ENCODE measurements around the gene GNG2. TPM values are rescaled to one million over a fixed set of nuclear protein-coding genes. Genes with fewer than 3 reads are reported as not detected.

The GNG2 gene
- total RNA-seq, 2 donors from 2014 or later = 14.5 to 29.5 TPM

DNA sequence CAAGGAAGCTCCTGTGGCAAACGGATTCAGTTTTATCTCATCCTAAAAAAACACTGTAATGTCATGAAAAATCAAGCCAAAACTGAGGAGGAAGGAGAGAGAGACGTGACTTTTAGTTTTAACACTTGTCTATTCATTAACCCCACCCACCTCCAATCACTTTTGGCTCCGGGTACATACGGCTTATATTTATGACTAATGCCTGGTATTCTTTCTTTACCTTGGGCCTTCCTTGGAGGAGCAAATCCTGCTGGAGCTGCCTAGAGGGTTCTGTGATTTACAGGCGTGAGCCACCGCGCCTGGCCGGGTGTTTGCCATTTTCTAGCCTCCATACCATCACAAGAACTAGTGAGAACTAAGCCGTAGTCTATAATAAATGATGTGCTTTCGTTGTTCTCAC lies 68.2 kb downstream of the GNG2 start:
- intact Hi-C loops (cut with DNase I) = no loop called here

DNA sequence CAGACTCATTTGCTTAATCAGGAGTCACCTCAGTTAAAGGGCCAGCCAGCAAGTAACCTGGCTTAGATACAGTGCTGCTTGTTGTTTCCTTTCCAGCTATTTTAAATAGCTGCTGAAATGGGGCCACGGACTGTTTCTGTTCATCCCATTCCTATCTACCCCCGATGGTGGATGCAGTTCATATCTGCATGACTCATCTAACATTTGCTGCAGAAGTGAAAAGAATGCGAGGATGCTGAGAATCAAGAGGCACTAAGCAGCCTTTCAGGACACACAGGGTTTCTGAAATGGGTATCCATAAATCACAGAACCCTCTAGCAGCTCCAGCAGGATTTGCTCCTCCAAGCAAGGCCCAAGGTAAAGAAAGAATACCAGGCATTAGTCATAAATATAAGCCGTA lies 68.8 kb downstream of the GNG2 start:
- intact Hi-C loops (cut with DNase I) = no loop called here
- no peak for DNase-seq (ENCODE audit: low spot score)

More for the DNA sequence above, 68.2 kb downstream of the GNG2 start:
- DNase-seq (ENCODE audit: low spot score) = no peak

- intact Hi-C loops (cut with DNase I) = no loop called here
- no peak for DNase-seq (ENCODE audit: low spot score)
Observed at GRCh38 chr14:51929910-51930682, 69.7 kb downstream of the GNG2 start.

DNA sequence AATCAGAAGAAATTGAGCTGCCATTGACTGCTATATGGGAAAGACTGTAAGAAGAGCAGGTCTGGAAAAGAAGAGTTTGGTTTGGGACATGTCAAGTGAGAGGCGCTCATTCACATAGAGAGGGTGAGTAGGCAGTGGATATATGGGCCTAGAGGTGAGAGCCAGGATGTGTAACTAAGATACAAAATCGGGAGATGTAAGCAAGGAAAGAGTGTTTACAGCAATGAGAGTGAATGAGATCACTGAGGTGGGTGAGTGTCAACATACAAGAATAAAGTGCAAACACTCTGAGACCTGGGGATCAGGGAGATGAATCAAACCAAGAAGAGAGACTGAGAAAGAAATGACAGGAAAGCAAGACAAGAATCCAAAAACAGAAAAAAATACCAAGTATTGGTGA lies 70.9 kb downstream of the GNG2 start:
- intact Hi-C loops (cut with DNase I) = no loop called here
- DNase-seq (ENCODE audit: low spot score) = no peak

- intact Hi-C loops (cut with DNase I) = no loop called here
- no peak for DNase-seq (ENCODE audit: low spot score)
Observed at GRCh38 chr14:51933191-51933590, 72.8 kb downstream of the GNG2 start.

DNA sequence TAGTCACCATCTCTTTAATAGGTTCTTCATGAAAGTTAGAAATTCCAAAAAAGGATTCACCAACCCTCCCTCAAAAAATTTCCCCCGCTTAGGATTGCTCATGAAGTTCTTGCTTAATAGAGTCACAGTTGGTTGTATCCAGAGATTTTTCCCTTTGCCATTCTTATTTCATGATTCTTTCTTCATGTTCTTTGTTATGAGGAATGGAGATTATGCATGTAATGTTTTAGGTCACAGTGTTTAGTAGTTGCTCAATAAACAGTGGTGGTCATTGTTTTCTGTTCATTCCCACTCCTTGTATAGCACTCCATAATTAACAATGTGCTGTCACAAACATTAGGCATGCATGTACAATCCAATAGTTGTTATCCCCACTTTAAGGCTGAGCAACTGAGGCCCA lies 77.7 kb downstream of the GNG2 start:
- intact Hi-C loops (cut with DNase I) = no loop called here
- DNase-seq (ENCODE audit: low spot score) = no peak

DNA sequence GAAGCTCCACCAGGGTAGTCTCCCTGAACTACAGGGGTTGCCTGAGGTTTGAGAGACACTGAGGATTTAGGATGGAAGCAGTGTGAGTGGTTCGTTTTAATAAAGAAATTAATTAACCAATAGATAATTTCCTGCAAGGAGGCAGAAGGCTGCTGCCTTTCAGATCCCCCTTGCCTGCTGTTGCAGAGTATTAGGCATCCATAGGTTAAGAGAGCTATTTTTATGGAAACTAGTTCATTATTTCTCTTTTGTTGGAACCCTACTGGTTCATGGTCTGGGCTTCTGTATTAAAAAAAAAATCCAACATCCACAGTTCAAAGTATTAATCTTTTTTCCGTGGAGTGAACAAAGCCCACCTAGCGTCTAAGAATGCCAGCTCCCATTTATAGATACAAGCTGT lies 78.4 kb downstream of the GNG2 start:
- intact Hi-C loops (cut with DNase I) = no loop called here
- no peak for DNase-seq (ENCODE audit: low spot score)

GRCh38 chr14:51939226-51939625 lies 78.8 kb downstream of the GNG2 start:
- intact Hi-C loops (cut with DNase I) = no loop called here
- DNase-seq (ENCODE audit: low spot score) = no peak

DNA sequence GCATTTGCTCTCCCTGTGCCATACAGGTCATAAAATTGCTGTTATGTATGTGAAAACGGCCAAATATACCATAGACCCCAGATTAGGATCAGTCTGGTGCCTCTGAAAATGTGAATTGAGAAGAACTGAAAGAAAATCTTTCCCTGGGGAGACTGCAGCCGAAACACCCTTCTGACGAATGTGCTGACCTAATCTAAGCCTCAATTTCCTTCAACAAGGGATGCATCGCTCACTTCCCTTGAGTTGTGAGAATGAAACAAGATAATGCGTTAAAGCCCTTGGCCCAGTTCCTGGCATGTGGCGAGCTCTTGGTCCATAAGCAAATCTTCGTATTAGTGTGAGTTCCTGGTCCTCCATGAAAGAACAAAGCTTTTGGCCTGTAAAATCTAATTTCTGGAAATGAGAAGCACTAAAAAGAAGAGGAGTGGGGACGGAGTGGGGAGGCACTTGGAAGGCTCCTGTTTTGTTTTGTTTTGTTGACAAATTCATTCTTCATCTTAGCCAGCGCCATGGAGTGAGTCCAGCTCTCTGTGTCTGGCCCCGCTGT lies 79.4 kb downstream of the GNG2 start:
- DNase-seq (ENCODE audit: low spot score) = no peak
- intact Hi-C loops (cut with DNase I) = loop anchor here in 1 of 2 donors (10.0 kb wide), 1 partner anchor 1275 kb away; no protein-coding TSS in a partner anchor

DNA sequence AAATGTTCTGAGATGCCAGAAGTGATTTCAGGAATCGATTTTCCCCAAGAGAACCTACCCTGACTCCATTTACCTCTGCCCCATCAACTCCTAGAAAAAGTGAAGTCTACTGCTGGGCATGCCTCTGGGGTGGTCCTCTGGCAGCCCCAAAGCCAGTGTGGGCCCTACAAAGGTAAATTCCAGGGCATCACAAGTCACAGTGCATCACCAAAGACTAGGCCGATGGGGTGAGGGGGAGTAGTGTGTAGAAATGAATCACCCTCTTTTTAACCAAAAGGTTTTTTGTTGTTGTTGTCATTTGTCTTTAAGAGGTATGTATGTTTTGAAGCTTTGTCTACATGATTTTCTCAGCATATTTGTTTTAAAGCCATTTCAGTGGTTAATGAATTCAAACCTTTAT lies 82.6 kb downstream of the GNG2 start:
- DNase-seq (ENCODE audit: low spot score) = no peak
- intact Hi-C loops (cut with DNase I) = loop anchor here in 1 of 2 donors (10.0 kb wide), 1 partner anchor 1272 kb away; no protein-coding TSS in a partner anchor

GRCh38 chr14:51950007-51950406 lies 89.6 kb downstream of the GNG2 start:
- DNase-seq (ENCODE audit: low spot score) = no peak
- intact Hi-C loops (cut with DNase I) = no loop called here

- DNase-seq (ENCODE audit: low spot score) = no peak
- intact Hi-C loops (cut with DNase I) = no loop called here
Observed at GRCh38 chr14:51951656-51952055, 91.2 kb downstream of the GNG2 start.

DNA sequence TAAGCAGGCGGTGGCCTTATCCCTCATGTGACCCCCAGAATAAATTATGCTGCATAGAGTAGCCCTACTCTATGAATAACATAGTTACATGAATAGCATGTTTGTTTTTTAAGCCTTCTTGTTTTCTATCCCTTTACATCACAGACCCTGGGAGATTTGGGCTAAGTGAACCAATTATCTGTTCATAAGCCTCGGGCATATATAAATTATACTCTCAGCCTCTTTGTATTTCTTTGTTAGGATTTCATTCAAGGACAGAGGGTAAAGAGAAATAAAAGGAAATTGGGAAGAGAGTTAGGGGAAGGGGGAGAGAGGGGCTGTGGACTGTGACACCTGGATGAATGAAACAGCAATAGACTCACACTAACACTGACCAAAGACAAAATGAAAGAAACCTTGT lies 93.6 kb downstream of the GNG2 start:
- intact Hi-C loops (cut with DNase I) = no loop called here

DNA sequence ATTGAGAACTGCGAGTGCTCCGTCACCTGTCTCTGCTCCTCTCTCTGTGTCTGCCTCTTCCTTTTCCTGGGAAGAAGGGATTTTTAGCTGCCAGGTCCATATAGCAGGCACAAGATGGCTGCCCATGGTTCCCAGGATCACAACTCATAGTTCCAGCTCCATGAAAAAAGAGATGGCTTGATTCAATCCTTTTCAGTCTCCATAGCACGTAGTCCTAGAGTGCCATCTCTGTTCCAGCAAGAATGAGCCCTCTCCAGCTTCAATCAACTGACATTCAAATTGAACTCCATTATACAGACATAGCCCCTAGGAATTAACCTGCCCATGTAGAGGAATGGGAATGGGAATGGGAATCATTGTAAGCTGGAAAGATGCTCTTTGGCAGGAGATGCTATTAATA lies 94.2 kb downstream of the GNG2 start:
- intact Hi-C loops (cut with DNase I) = no loop called here
- no peak for DNase-seq (ENCODE audit: low spot score)

More for the DNA sequence above, 93.6 kb downstream of the GNG2 start:
- DNase-seq (ENCODE audit: low spot score) = no peak

DNA sequence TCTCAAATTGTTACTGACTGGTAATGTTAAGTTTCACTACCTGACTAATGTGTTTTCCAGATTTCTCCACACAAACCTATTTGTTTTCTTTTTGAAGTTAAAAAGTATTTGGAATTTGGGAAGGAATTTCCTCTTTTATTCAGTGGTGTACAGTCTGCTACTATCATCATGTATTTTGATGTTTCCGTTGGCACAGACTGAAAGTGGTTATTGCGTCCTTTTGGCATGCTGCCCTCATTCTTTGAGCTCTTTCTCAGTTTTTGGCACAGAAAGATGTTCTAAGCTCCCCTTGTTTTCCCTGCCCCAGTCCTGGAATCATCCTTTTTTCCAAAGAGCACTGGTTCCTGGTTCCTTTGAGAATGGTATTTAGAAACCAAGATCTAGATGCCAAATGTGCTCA lies 97.5 kb downstream of the GNG2 start:
- no peak for DNase-seq (ENCODE audit: low spot score)
- intact Hi-C loops (cut with DNase I) = no loop called here

- intact Hi-C loops (cut with DNase I) = no loop called here
- no peak for DNase-seq (ENCODE audit: low spot score)
Observed at GRCh38 chr14:51959928-51960327, 99.5 kb downstream of the GNG2 start.

DNA sequence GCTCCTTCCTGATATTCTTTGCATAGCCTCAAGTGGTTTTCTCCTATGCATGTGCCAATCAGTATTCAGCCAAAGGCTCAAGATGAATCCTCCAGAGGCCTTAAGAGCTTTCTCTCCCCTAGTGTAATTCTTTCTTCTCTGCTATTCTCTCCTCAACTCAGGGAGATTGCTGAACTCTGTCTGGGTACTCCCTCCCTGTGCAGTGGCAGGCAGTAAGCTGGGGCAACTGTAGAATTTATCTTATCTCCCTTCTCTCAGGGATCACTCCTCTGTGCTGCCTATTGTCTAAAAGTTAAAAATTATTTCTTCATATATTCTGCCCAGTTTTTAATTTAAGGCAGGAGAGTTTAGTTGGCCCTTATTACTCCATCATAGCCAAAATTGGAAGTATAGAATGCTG lies 100.5 kb downstream of the GNG2 start:
- no peak for DNase-seq (ENCODE audit: low spot score)
- intact Hi-C loops (cut with DNase I) = no loop called here

GRCh38 chr14:51962711-51963110 lies 102.3 kb downstream of the GNG2 start:
- intact Hi-C loops (cut with DNase I) = no loop called here
- no peak for DNase-seq (ENCODE audit: low spot score)

- DNase-seq (ENCODE audit: low spot score) = no peak
- intact Hi-C loops (cut with DNase I) = no loop called here
Observed at GRCh38 chr14:51963286-51963685, 102.9 kb downstream of the GNG2 start.

GRCh38 chr14:51967521-51967920 lies 107.1 kb downstream of the GNG2 start:
- DNase-seq (ENCODE audit: low spot score) = no peak
- intact Hi-C loops (cut with DNase I) = no loop called here

DNA sequence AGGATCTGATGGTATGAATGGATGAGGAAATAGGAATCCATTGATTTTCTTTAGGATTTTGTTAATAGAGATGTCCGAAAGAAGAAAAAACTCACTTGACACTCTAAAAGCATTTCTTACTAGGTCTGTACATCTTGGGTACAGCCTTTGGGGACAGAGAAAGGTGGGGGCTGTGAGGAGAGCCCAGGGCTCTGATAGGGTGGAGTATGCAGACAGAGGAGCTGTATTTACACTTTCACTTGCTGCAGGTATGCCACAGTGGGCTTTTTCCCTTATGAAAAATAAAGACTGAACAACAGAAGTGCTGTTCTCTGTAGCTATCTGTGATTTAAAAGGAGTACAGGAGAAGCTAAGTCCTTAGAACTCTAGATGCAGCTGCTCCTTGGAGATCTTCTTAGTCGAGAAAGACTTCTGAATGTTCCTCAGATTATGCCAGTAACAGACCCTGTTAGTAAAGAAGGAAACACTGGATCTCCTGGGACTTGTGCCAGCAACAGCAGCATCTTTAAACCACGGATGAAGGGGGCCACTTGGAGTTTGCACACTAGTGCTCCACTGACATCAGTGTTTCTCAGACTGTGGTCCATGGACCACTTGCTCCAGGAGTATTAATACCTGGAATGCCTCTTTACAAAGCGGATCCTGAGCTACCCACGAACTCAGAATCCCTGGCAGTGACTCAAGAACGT lies 109.6 kb downstream of the GNG2 start:
- intact Hi-C loops (cut with DNase I) = no loop called here
- DNase-seq (ENCODE audit: low spot score) = no peak
